ENCODE data around the gene SH3RF3.

The SH3RF3 gene

DNA sequence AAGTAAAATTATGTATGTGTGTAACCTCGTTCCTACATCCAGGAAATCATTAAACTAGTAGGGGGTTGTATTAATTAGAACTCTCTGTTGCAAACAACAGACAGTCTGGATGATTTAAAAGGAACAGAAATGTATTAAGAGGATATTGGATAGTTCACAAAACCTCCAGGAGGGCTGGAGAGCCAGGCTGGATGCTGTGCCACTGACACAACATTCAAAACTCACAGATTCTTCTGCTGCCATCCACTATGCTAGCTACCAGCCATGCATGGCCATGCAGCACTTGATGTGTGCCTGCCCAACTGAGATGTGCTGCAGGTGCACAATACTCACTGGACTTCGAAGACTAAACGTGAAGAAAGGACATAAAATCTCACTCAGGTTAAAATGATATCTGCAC lies 48.2 kb upstream of the SH3RF3 start:
- no peak for ATAC-seq
- no peak for TF ChIP-seq ZNF8 (CRISPR knock-in tag; IDR thresholded peaks at IDR 0.05)
- TF ChIP-seq RARB (CRISPR knock-in tag; IDR thresholded peaks at IDR 0.05) = no peak
- TF ChIP-seq, protein P1, sequence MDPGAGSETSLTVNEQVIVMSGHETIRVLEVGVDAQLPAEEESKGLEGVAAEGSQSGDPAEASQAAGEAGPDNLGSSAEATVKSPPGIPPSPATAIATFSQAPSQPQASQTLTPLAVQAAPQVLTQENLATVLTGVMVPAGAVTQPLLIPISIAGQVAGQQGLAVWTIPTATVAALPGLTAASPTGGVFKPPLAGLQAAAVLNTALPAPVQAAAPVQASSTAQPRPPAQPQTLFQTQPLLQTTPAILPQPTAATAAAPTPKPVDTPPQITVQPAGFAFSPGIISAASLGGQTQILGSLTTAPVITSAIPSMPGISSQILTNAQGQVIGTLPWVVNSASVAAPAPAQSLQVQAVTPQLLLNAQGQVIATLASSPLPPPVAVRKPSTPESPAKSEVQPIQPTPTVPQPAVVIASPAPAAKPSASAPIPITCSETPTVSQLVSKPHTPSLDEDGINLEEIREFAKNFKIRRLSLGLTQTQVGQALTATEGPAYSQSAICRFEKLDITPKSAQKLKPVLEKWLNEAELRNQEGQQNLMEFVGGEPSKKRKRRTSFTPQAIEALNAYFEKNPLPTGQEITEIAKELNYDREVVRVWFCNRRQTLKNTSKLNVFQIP (CRISPR knock-in tag; IDR thresholded peaks at IDR 0.05; ENCODE audit: borderline replicate concordance, low read depth) = no peak
- TF ChIP-seq OSR1 (CRISPR knock-in tag; IDR thresholded peaks at IDR 0.05) = no peak
- no peak for TF ChIP-seq ISL1 (CRISPR knock-in tag; IDR thresholded peaks at IDR 0.05)
- no peak for TF ChIP-seq ZFP30 (CRISPR knock-in tag; IDR thresholded peaks at IDR 0.05)
- no peak for TF ChIP-seq ESRRG (CRISPR knock-in tag; IDR thresholded peaks at IDR 0.05)
- no peak for TF ChIP-seq ZNF565 (CRISPR knock-in tag; conservative IDR thresholded peaks at IDR 0.05; ENCODE audit: low read depth)
- TF ChIP-seq, protein P2, sequence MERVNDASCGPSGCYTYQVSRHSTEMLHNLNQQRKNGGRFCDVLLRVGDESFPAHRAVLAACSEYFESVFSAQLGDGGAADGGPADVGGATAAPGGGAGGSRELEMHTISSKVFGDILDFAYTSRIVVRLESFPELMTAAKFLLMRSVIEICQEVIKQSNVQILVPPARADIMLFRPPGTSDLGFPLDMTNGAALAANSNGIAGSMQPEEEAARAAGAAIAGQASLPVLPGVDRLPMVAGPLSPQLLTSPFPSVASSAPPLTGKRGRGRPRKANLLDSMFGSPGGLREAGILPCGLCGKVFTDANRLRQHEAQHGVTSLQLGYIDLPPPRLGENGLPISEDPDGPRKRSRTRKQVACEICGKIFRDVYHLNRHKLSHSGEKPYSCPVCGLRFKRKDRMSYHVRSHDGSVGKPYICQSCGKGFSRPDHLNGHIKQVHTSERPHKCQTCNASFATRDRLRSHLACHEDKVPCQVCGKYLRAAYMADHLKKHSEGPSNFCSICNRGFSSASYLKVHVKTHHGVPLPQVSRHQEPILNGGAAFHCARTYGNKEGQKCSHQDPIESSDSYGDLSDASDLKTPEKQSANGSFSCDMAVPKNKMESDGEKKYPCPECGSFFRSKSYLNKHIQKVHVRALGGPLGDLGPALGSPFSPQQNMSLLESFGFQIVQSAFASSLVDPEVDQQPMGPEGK (CRISPR knock-in tag; IDR thresholded peaks at IDR 0.05; ENCODE audit: borderline replicate concordance) = no peak
- no peak for TF ChIP-seq ZC3H10 (CRISPR knock-in tag; IDR thresholded peaks at IDR 0.05)
- TF ChIP-seq PPARA (CRISPR knock-in tag; IDR thresholded peaks at IDR 0.05; ENCODE audit: borderline replicate concordance) = no peak
- no peak for TF ChIP-seq ARNTL (CRISPR knock-in tag; IDR thresholded peaks at IDR 0.05; ENCODE audit: borderline replicate concordance, low read depth)
- TF ChIP-seq, protein P3, sequence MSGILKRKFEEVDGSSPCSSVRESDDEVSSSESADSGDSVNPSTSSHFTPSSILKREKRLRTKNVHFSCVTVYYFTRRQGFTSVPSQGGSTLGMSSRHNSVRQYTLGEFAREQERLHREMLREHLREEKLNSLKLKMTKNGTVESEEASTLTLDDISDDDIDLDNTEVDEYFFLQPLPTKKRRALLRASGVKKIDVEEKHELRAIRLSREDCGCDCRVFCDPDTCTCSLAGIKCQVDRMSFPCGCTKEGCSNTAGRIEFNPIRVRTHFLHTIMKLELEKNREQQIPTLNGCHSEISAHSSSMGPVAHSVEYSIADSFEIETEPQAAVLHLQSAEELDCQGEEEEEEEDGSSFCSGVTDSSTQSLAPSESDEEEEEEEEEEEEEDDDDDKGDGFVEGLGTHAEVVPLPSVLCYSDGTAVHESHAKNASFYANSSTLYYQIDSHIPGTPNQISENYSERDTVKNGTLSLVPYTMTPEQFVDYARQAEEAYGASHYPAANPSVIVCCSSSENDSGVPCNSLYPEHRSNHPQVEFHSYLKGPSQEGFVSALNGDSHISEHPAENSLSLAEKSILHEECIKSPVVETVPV (CRISPR knock-in tag; IDR thresholded peaks at IDR 0.05) = no peak

DNA sequence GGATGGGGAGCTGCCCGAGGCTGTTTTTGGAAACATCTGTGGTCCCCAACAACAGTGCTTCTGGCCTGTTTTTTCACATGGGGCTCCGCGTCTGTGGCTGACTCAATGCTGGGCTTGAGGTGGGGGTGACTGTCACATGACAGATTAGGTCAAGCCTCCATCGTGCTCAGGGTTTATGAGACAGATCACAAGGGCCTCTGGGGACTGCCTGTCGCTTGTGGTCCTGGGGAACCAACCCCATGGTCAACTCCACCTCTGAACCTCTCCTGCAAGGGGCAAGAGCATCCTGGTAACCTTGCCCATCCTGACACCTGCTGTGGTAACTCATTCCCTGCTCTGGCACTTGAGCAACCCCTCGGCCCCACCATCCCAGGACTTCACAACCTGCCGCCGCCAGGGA lies 47.6 kb upstream of the SH3RF3 start:
- no peak for TF ChIP-seq SNAI2 (CRISPR knock-in tag; IDR thresholded peaks at IDR 0.05)
- TF ChIP-seq ARNTL (CRISPR knock-in tag; IDR thresholded peaks at IDR 0.05; ENCODE audit: borderline replicate concordance, low read depth) = no peak
- no peak for TF ChIP-seq ESRRG (CRISPR knock-in tag; IDR thresholded peaks at IDR 0.05)
- TF ChIP-seq GLIS3 (CRISPR knock-in tag; IDR thresholded peaks at IDR 0.05) = no peak
- TF ChIP-seq ZFP3 (CRISPR knock-in tag; IDR thresholded peaks at IDR 0.05) = no peak
- TF ChIP-seq ZC3H10 (CRISPR knock-in tag; IDR thresholded peaks at IDR 0.05) = no peak
- TF ChIP-seq PPARA (CRISPR knock-in tag; IDR thresholded peaks at IDR 0.05; ENCODE audit: borderline replicate concordance) = no peak
- TF ChIP-seq RARB (CRISPR knock-in tag; IDR thresholded peaks at IDR 0.05) = no peak
- ATAC-seq = no peak

DNA sequence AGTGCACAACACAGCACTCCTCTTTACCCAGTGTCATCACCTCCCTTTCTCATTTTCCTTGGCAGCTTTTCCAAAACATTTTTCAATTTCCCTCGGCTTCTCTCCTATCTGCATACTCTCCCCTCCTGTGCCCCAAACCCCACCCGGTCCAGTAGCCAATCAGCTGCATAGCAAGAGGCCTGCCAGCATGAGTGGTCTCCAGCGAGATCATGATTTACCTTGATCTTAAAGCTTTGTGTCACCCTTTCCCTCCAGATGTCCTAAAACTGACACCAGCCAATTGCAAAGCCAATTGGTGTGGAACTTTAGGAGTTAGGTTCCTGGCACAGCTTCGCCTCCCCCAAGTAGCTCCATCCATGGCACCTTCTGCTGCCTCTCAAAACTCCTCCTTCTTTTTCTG lies 45.2 kb upstream of the SH3RF3 start:
- no peak for TF ChIP-seq ZFP3 (CRISPR knock-in tag; IDR thresholded peaks at IDR 0.05)
- TF ChIP-seq, protein P2 (CRISPR knock-in tag; IDR thresholded peaks at IDR 0.05; ENCODE audit: borderline replicate concordance) = no peak
- TF ChIP-seq, protein P4, sequence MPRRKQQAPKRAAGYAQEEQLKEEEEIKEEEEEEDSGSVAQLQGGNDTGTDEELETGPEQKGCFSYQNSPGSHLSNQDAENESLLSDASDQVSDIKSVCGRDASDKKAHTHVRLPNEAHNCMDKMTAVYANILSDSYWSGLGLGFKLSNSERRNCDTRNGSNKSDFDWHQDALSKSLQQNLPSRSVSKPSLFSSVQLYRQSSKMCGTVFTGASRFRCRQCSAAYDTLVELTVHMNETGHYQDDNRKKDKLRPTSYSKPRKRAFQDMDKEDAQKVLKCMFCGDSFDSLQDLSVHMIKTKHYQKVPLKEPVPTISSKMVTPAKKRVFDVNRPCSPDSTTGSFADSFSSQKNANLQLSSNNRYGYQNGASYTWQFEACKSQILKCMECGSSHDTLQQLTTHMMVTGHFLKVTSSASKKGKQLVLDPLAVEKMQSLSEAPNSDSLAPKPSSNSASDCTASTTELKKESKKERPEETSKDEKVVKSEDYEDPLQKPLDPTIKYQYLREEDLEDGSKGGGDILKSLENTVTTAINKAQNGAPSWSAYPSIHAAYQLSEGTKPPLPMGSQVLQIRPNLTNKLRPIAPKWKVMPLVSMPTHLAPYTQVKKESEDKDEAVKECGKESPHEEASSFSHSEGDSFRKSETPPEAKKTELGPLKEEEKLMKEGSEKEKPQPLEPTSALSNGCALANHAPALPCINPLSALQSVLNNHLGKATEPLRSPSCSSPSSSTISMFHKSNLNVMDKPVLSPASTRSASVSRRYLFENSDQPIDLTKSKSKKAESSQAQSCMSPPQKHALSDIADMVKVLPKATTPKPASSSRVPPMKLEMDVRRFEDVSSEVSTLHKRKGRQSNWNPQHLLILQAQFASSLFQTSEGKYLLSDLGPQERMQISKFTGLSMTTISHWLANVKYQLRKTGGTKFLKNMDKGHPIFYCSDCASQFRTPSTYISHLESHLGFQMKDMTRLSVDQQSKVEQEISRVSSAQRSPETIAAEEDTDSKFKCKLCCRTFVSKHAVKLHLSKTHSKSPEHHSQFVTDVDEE (CRISPR knock-in tag; IDR thresholded peaks at IDR 0.05) = no peak
- no peak for TF ChIP-seq TCF4 (CRISPR knock-in tag; IDR thresholded peaks at IDR 0.05; ENCODE audit: borderline replicate concordance)
- TF ChIP-seq SNAI2 (CRISPR knock-in tag; IDR thresholded peaks at IDR 0.05) = no peak
- TF ChIP-seq, protein P5, sequence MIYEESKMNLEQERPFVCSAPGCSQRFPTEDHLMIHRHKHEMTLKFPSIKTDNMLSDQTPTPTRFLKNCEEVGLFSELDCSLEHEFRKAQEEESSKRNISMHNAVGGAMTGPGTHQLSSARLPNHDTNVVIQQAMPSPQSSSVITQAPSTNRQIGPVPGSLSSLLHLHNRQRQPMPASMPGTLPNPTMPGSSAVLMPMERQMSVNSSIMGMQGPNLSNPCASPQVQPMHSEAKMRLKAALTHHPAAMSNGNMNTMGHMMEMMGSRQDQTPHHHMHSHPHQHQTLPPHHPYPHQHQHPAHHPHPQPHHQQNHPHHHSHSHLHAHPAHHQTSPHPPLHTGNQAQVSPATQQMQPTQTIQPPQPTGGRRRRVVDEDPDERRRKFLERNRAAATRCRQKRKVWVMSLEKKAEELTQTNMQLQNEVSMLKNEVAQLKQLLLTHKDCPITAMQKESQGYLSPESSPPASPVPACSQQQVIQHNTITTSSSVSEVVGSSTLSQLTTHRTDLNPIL (CRISPR knock-in tag; IDR thresholded peaks at IDR 0.05; ENCODE audit: low read depth) = no peak
- no peak for TF ChIP-seq ZFP30 (CRISPR knock-in tag; IDR thresholded peaks at IDR 0.05)
- TF ChIP-seq CSDC2 (CRISPR knock-in tag; IDR thresholded peaks at IDR 0.05) = no peak
- TF ChIP-seq ESRRG (CRISPR knock-in tag; IDR thresholded peaks at IDR 0.05) = no peak
- TF ChIP-seq ARNTL (CRISPR knock-in tag; IDR thresholded peaks at IDR 0.05; ENCODE audit: borderline replicate concordance, low read depth) = no peak
- no peak for ATAC-seq

Data from SK-N-SH treated with all-trans-retinoic acid at 6 μM for 48 hours (cell line).